HG02973 (cell line): ENCODE results near the gene FBXL13.
"Not testable (repeated sequence)": the region's sequence is repeated elsewhere in the genome, so short reads cannot be mapped to it uniquely, and the experiment has no call there.

Source experiments
- ATAC-seq: cut with Tn5 transposase; IDR thresholded peaks from one replicate; pipeline ENCODE4 v1.9.1; 2021; ENCODE audit warnings: moderate library complexity; ENCODE audit not compliant: unreplicated experiment

The FBXL13 gene

DNA sequence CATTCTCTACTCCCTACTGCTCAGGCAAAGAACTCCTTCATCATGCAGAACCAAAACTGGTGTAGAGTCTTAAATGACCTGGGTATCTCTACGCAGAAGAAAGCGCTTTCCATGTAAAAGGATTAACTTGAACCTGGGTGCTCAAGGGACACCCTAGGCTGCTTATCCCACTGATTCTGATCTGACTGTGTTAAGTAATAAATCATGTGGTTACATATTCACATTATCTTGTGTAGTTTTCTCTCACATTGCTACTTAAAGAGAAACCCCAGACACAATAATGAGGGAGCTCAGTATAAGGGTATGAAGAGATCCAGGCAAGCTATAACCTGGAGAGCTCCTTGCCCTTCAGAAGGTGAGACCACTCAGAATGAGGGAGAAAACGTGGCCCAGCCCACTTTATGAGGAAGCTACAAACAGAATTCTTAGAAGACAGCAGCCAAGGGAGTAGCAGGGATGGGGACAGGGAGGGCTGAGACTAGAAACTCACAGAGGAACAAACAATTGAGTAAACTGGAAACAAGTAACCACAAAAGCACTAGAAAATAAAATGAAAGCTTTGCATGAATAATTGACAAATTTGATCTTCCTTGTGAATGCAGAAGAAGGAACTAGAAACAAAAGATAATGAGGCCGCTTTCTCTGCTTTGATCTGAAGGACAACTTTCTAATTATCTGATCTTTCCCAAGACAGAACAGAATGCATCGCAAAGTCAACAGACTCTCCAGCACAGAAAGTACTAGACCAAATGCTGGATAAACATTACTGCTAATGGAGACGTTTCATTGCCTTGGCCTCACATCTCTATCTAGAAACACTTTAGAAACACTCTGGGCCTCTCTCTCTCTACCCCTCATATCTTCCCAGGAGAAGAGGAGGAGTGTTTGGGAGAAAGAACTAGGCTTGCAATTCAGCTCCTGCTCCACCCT, 85.7 kb downstream of the FBXL13 start:
- ATAC-seq: no peak

- no peak for ATAC-seq
These were observed 86.5 kb downstream of the FBXL13 start for GRCh38 chr7:102988088-102988487.

DNA sequence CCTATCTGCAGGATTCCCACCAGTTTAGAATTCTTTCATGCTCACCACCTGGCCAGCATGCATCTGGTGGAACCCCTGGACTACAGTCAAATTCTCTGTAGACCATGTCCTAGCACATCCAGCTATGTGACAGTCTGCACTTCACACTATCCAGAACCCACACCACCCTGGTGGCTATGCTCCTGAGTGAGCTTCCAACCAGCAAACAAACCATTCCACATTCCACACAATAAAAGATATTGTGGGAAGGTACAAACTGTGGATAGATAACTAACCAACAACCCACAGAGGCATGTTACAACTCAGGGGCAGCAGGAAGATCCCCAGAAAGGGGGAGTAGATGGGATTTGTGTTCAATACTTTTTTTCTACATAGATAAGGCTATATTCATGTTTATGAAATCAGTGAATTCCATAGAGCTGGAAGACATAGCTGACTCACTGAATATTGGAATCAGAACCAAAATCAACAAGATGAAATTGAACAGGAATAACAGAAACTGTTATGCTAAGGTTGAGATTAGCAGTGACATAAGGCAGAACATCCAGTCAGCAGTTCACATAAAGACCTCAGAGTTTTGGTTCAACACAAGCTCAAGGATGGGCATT, 89.3 kb downstream of the FBXL13 start:
- ATAC-seq: no peak

DNA sequence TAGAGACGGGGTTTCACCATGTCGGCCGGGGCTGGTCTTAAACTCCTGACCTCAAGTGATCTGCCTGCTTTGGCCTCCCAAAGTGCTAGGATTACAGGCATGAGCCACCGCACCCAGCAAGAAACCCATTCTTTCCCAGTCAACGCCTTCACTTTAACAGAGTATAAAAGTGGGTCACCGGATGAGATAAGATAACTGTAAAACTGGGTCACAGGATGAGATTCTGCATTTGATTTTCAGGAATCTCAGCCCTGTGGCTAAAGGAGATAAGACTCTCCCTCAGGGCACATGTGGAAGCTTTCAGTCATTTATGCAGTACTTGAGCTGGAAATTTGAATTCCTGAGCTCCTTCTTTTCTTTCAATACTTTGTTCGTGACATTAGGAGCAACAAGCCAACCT, 91.0 kb downstream of the FBXL13 start:
- no peak for ATAC-seq

DNA sequence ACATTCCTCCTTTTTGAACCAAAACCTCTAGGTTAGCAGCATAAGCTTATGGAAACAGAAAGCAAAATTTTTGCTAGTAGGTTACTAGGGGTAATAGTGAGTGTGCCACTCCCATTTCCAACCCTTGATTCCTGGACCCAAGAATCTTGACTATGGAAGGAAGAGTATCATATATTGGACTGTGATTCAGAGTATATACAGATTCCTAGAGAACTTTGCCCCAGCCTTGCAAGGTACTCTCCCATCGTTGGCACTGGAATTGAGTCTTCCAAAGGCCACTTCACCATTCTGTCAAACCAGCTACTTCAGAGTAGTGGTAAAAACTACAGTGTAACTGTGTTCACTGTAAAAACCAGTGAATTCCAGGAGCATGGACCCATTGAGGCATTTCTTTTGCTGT, 92.4 kb downstream of the FBXL13 start:
- ATAC-seq: no peak

DNA sequence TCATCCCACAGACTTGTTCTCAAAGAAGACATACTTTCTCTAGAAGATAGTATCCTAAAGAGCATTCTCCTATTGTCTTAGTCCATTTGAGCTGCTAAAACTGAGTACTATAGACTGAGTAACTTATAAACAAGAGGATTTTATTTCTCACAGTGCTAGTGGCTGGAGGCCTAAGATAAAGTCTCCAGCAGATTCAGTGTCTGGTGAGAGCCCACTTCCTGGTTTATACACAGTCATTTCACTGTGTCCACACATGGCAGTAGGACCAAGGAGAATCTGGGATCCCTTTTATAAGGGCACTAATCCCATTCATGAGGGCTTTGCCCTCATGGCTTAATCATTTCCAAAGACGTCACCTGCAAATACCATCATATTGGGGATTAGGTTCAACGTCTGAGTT, 93.1 kb downstream of the FBXL13 start:
- ATAC-seq: no peak

DNA sequence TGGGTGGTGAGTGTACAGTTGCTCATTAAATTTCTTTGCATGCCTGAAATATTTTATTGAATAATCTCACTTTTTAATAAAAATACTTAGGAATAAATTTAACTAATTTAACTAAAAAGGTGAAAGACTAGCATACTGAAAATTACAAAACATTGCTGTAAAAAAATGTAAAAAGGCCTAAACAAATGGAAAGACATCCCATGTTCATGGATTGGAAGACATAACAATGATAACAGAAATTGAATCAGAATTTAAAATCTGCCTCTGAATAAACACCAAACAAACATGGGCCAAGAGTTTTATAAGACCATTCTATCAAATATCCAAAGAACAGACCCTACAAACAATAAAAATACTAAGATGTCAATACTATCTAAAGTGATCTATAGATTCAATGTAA, 94.9 kb downstream of the FBXL13 start:
- ATAC-seq: no peak

- no peak for ATAC-seq
These were observed 96.3 kb downstream of the FBXL13 start for GRCh38 chr7:102978284-102978683.

GRCh38 chr7:102977586-102977985, 97.0 kb downstream of the FBXL13 start:
- ATAC-seq: not testable (repeated sequence)

GRCh38 chr7:102976493-102976892, 98.1 kb downstream of the FBXL13 start:
- ATAC-seq: no peak

DNA sequence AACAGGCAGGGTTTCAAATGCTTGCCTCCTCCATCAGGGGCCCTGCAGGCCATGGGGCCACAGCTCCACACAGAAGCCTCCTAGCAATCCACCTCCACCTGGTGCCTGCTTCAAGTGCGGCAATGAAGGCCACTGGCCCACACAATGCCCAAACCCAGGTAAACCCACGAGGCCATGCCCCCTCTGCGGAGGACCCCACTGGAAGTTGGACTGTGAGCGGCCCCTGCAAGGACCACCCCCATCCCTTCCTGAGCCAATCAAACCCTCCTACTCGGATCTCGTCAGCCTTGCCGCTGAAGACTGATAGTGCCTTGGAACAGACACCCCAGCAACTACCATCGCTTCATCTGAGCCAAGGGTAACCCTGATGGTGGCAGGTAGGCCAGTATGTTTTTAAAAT, 98.7 kb downstream of the FBXL13 start:
- ATAC-seq: no peak

- ATAC-seq: no peak
These were observed 100.0 kb downstream of the FBXL13 start for GRCh38 chr7:102974366-102975236.

DNA sequence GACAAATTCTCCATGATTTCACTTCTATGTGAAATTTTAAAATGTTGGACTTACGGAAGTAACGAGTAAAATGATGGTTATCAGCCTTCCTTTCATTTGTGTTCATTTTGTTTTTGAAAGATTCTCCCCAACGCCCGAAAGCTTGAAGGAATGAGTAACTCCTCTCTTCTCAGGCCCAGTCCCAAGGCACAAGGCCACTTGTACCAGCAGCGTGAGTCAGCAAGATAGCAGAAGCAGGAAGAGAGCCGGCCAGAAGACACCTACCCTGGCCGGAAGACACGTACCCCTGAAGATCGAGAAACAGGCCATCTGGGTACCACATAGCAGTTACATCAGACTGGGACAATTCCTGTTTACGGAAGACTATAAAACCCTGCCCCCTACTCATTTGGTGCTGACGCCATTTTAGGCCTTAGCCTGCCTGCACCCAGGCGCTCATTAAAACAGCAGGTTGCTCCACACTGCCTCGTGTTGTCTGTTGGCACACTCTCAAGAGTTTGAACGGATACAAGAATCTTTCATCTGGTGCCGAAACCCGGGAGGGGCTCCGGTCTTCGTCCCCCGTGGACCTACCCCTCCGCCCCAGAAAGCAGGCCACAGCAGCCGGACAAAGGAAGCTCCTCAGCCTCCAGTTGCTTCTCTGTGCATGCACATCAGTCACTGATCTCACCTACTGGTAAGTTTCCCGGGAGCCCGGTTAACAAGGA, 101.3 kb downstream of the FBXL13 start:
- ATAC-seq: no peak

DNA sequence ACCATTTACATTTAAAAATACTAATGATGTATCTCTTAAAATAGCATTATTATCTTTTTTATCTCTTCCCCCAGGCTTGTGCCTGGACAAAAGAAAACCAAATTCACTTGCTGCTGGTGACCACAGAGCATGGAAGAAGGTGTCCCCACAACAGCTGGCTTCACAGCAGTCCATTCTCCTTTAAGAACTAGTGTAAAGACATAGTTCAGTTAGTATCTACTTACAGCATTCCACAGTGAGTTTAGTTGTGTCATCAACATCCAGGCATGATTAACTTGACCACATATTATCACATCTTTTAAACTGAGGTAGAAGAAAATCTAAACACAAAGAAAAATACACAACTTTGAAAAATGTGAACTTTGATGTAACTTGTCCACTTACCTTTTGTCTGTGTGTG, 106.8 kb downstream of the FBXL13 start:
- no peak for ATAC-seq

- ATAC-seq: no peak
These were observed 108.1 kb downstream of the FBXL13 start for GRCh38 chr7:102966465-102966864.

- not testable (repeated sequence) for ATAC-seq
These were observed 112.6 kb downstream of the FBXL13 start for GRCh38 chr7:102961993-102962392.

DNA sequence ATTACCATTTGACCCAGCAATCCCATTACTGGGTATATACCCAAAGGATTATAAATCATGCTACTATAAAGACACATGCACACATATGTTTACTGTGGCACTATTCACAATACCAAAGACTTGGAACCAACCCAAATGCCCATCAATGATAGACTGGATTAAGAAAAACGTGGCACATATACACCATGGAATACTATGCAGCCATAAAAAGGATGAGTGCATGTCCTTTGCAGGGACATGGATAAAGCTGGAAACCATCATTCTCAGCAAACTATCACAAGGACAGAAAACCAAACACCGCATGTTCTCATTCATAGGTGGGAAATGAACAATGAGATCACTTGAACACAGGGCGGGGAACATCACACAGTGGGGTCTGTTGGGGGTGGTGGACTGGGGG, 116.6 kb downstream of the FBXL13 start:
- ATAC-seq: not testable (repeated sequence)

GRCh38 chr7:102954359-102954758, 120.2 kb downstream of the FBXL13 start:
- ATAC-seq: not testable (repeated sequence)

GRCh38 chr7:102953406-102953805, 121.2 kb downstream of the FBXL13 start:
- ATAC-seq: no peak

GRCh38 chr7:102951839-102952238, 122.8 kb downstream of the FBXL13 start:
- ATAC-seq: no peak

GRCh38 chr7:102944241-102944640, 130.4 kb downstream of the FBXL13 start:
- ATAC-seq: no peak
